Testis (tissue), 2 donors: ENCODE results near the gene GGCX.

Source experiments
- CTCF ChIP-seq, 3 experiments: fragments of 450-650 bp in 2 of 3; fragments of 200-600 bp in 1 of 3; sonication (generic) in 1 of 3; IDR thresholded peaks; one replicate each; pipeline ENCODE4 v1.5.1; 2016 to 2019; ENCODE audit warnings: antibody characterized with exemption in 3 of 3, mild to moderate bottlenecking in 2 of 3, moderate library complexity in 1 of 3
- POLR2A ChIP-seq: fragments of 450-650 bp; IDR thresholded peaks from one replicate; pipeline ENCODE4 v1.6.1; 2017; ENCODE audit warnings: antibody characterized with exemption, mild to moderate bottlenecking, moderate library complexity

GRCh38 chr2:85525567-85525966 is 35.7 kb downstream of the GGCX start:
- TF ChIP-seq CTCF (IDR thresholded peaks at IDR 0.05) (no peak), POLR2A (no peak)
